GM03348 (cell line): Measurements from ENCODE around the gene ZDHHC9.

Experiments used
- DNase-seq: peaks from one replicate; pipeline ENCODE4 v3.0.0; 2012; ENCODE audit warnings: low spot score

Gene ZDHHC9

GRCh38 chrX:129763666-129764065, 80.0 kb downstream of the ZDHHC9 start:
- DNase-seq, result no peak

GRCh38 chrX:129762448-129762847, 81.2 kb downstream of the ZDHHC9 start:
- no peak for DNase-seq

GRCh38 chrX:129761596-129761995, 82.1 kb downstream of the ZDHHC9 start:
- DNase-seq, result no peak

GRCh38 chrX:129760981-129761380, 82.7 kb downstream of the ZDHHC9 start:
- DNase-seq, result no peak

- no peak for DNase-seq
These were observed 83.5 kb downstream of the ZDHHC9 start for GRCh38 chrX:129760155-129760554.

- peak; percentile 72 for DNase-seq
These were observed 84.1 kb downstream of the ZDHHC9 start for GRCh38 chrX:129759576-129760061.

- no peak for DNase-seq
These were observed 87.7 kb downstream of the ZDHHC9 start for GRCh38 chrX:129755779-129756650.

- no peak for DNase-seq
These were observed 89.3 kb downstream of the ZDHHC9 start for GRCh38 chrX:129754056-129755024.
